RWPE2 (cell line): ENCODE measurements around the gene MARCHF5.
"Not testable (repeated sequence)": the region's sequence is repeated elsewhere in the genome, so short reads cannot be mapped to it uniquely, and the experiment has no call there.

Experiments used
- ATAC-seq: fragments of 200-7000 bp; cut with Tn5 transposase; 3 replicates; pipeline ENCODE4 v1.9.1; 2021; ENCODE audit warnings: low read depth
- DNase-seq: peaks from one replicate; pipeline ENCODE4 v3.0.0-alpha.2; 2020; ENCODE audit warnings: low spot score
- H3K27ac ChIP-seq: fragments of 450-650 bp; 2 replicates; pipeline ENCODE4 v1.5.1; 2017; ENCODE audit warnings: mild to moderate bottlenecking; ENCODE audit not compliant: poor library complexity, severe bottlenecking
- H3K27me3 ChIP-seq: fragments of 250-450 bp; sonication (Bioruptor Pico); 2 replicates; pipeline ENCODE4 v1.5.1; 2021; ENCODE audit warnings: mild to moderate bottlenecking, moderate library complexity; ENCODE audit not compliant: insufficient read depth, poor library complexity, severe bottlenecking
- H3K36me3 ChIP-seq: fragments of 250-450 bp; sonication (Bioruptor Pico); 2 replicates; pipeline ENCODE4 v1.5.1; 2020; ENCODE audit warnings: low read depth, mild to moderate bottlenecking, moderate library complexity
- H3K4me1 ChIP-seq: fragments of 250-450 bp; sonication (Bioruptor Pico); 2 replicates; pipeline ENCODE4 v1.5.1; 2021; ENCODE audit warnings: mild to moderate bottlenecking, moderate library complexity; ENCODE audit not compliant: insufficient read depth, poor library complexity, severe bottlenecking
- H3K4me3 ChIP-seq: fragments of 250-450 bp; sonication (Bioruptor Pico); 2 replicates; pipeline ENCODE4 v1.5.1; 2021; ENCODE audit warnings: mild to moderate bottlenecking, moderate library complexity; ENCODE audit not compliant: severe bottlenecking
- H3K9me3 ChIP-seq: fragments of 250-450 bp; sonication (Bioruptor Pico); 2 replicates; pipeline ENCODE4 v1.5.1; 2021; ENCODE audit warnings: mild to moderate bottlenecking, moderate library complexity; ENCODE audit not compliant: severe bottlenecking
- CTCF ChIP-seq: fragments of 450-650 bp; IDR thresholded peaks from one replicate; pipeline ENCODE4 v1.5.1; 2017; ENCODE audit warnings: mild to moderate bottlenecking, moderate library complexity; ENCODE audit not compliant: poor library complexity, severe bottlenecking

MARCHF5 gene

GRCh38 chr10:92316610-92317009 is 25.6 kb downstream of the MARCHF5 start:
- H3K9me3 ChIP-seq, result no peaks in the 10 kb centered on the region
- H3K4me3 ChIP-seq, result no peak overlapping the region
- H3K27me3 ChIP-seq, result no peaks in the 10 kb centered on the region
- no peak overlapping the region for H3K27ac ChIP-seq
- peaks cover 28% of the 10 kb centered on the region for H3K36me3 ChIP-seq
- no peaks in the 10 kb centered on the region for H3K4me1 ChIP-seq
- ATAC-seq, result no peak
- TF ChIP-seq CTCF, result no peak
- no peak for DNase-seq

GRCh38 chr10:92323079-92323478 is 32.1 kb downstream of the MARCHF5 start:
- peaks cover 5% of the 10 kb centered on the region for H3K36me3 ChIP-seq
- DNase-seq, result no peak
- no peak for TF ChIP-seq CTCF
- H3K27ac ChIP-seq, result no peak overlapping the region
- peaks cover 9% of the 10 kb centered on the region for H3K4me1 ChIP-seq
- no peak for ATAC-seq
- H3K27me3 ChIP-seq, result no peaks in the 10 kb centered on the region
- H3K9me3 ChIP-seq, result no peaks in the 10 kb centered on the region
- H3K4me3 ChIP-seq, result no peak overlapping the region

GRCh38 chr10:92327445-92328433 is 36.8 kb downstream of the MARCHF5 start:
- Histone ChIP-seq H3K4me1 (peaks cover 40% of the 10 kb centered on the region), H3K4me3 (no peak overlapping the region), H3K27me3 (no peaks in the 10 kb centered on the region), H3K36me3 (no peaks in the 10 kb centered on the region), H3K9me3 (no peaks in the 10 kb centered on the region), H3K27ac (peak overlapping the region; percentile 80)
- ATAC-seq, result peak; percentile 37; the same call in 1 of the 3 replicates
- no peak for TF ChIP-seq CTCF
- no peak for DNase-seq

GRCh38 chr10:92328993-92329392 is 38.0 kb downstream of the MARCHF5 start:
- no peaks in the 10 kb centered on the region for H3K9me3 ChIP-seq
- H3K27me3 ChIP-seq, result no peaks in the 10 kb centered on the region
- DNase-seq, result no peak
- H3K4me3 ChIP-seq, result no peak overlapping the region
- H3K4me1 ChIP-seq, result peaks cover 40% of the 10 kb centered on the region
- ATAC-seq, result peak; percentile 55
- H3K27ac ChIP-seq, result peak overlapping the region; percentile 80
- TF ChIP-seq CTCF, result no peak
- no peaks in the 10 kb centered on the region for H3K36me3 ChIP-seq

GRCh38 chr10:92329927-92330326 is 39.0 kb downstream of the MARCHF5 start:
- peaks cover 40% of the 10 kb centered on the region for H3K4me1 ChIP-seq
- not testable (repeated sequence) for H3K27me3 ChIP-seq, H3K36me3 ChIP-seq, H3K9me3 ChIP-seq, H3K4me3 ChIP-seq
- DNase-seq (peak; percentile 68), ATAC-seq (peak; percentile 96)
- H3K27ac ChIP-seq, result peak overlapping the region; percentile 80
